ENCODE measurements around the gene TMC1. TPM values are rescaled to one million over a fixed set of nuclear protein-coding genes. Genes with fewer than 3 reads are reported as not detected.

Gene TMC1
- total RNA-seq, 1 donor, result 0.36 TPM

- DNase-seq (ENCODE audit: low read depth), result peak; percentile 21
- H3K4me3 ChIP-seq (ENCODE audit: low read depth, low read length), result no peak overlapping the region
- TF ChIP-seq, protein P1, sequence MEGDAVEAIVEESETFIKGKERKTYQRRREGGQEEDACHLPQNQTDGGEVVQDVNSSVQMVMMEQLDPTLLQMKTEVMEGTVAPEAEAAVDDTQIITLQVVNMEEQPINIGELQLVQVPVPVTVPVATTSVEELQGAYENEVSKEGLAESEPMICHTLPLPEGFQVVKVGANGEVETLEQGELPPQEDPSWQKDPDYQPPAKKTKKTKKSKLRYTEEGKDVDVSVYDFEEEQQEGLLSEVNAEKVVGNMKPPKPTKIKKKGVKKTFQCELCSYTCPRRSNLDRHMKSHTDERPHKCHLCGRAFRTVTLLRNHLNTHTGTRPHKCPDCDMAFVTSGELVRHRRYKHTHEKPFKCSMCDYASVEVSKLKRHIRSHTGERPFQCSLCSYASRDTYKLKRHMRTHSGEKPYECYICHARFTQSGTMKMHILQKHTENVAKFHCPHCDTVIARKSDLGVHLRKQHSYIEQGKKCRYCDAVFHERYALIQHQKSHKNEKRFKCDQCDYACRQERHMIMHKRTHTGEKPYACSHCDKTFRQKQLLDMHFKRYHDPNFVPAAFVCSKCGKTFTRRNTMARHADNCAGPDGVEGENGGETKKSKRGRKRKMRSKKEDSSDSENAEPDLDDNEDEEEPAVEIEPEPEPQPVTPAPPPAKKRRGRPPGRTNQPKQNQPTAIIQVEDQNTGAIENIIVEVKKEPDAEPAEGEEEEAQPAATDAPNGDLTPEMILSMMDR (IDR thresholded peaks at IDR 0.05; ENCODE audit: insufficient read depth, low read length), result no peak
Measured at GRCh38 chr9:72623156-72623555, 101.7 kb downstream of the TMC1 start.

- TF ChIP-seq, protein P1 (IDR thresholded peaks at IDR 0.05; ENCODE audit: insufficient read depth, low read length), result no peak
- no peak overlapping the region for H3K4me3 ChIP-seq (ENCODE audit: low read depth, low read length)
- no peak for DNase-seq (ENCODE audit: low read depth)
Measured at GRCh38 chr9:72627147-72627546, 105.7 kb downstream of the TMC1 start.

DNA sequence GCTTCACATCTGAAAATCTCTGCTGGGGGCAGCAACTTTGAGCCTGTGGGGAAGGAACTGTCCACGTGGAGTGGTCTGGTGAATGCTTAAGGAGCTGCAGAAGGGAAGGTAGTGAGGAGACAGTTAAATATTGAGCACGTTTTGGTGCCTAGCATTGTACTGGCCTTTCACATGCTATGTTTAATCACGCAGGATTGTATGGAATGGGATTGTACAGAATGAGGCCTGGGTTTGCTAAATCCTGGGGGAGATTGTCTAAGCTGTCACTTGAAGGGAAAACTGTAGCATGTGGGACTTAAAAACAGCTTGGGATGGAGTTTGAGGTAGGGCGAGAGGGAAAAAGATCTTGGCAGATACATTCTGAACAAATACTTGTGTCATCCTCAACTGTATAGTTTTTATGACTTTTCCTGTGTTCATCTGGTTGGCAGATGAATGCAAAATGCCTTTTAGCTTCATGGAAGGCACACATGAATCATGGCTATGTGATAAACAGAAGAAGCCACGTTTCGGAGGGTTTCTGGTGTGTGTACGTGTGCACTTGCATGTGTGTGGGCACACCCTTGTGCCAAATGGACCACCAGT lies 106.6 kb downstream of the TMC1 start:
- DNase-seq (ENCODE audit: low read depth), result no peak
- no peak overlapping the region for H3K4me3 ChIP-seq (ENCODE audit: low read depth, low read length)
- TF ChIP-seq, protein P1 (IDR thresholded peaks at IDR 0.05; ENCODE audit: insufficient read depth, low read length), result no peak

- TF ChIP-seq, protein P1 (IDR thresholded peaks at IDR 0.05; ENCODE audit: insufficient read depth, low read length), result no peak
- peak; percentile 73 for DNase-seq (ENCODE audit: low read depth)
- no peak overlapping the region for H3K4me3 ChIP-seq (ENCODE audit: low read depth, low read length)
Measured at GRCh38 chr9:72633966-72634365, 112.6 kb downstream of the TMC1 start.

DNA sequence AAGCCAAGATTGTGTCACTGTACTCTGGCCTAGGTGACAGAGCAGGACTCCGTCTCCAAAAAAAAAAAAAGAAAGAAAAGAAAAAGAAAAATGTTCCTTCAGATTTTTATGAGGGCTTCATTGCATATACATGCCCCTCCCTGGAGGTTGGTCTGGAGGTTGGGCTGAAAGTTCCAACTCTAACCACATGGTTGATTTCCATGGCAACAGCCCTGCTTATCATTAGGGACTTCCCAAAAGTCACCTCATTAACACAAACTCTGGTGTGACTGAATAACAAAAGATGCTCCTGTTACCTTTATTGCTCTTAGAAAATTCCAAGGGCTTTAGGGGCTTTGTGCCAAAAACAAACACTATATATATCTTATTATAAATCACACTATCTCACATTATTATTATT lies 113.8 kb downstream of the TMC1 start:
- DNase-seq (ENCODE audit: low read depth), result no peak
- TF ChIP-seq, protein P1 (IDR thresholded peaks at IDR 0.05; ENCODE audit: insufficient read depth, low read length), result no peak
- no peak overlapping the region for H3K4me3 ChIP-seq (ENCODE audit: low read depth, low read length)

DNA sequence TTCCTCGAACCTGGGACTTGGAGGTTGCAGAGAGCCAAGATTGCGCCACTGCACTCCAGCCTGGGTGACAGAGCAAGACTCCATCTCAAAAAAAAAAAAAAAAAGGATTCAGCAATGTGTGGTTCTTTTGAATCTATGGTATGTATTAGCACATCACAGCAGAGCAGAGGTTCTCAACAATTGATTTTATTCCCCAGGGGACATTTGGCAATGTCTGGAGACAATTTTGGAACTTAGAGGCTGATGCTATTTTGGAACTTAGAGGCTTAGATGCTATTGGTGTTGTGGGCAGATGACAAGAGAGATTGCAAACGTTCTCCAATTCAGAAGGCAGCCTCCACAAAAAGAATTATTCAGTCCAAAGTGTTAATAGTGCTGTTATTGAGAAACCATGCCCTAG lies 115.2 kb downstream of the TMC1 start:
- no peak overlapping the region for H3K4me3 ChIP-seq (ENCODE audit: low read depth, low read length)
- no peak for DNase-seq (ENCODE audit: low read depth)
- TF ChIP-seq, protein P1 (IDR thresholded peaks at IDR 0.05; ENCODE audit: insufficient read depth, low read length), result no peak

DNA sequence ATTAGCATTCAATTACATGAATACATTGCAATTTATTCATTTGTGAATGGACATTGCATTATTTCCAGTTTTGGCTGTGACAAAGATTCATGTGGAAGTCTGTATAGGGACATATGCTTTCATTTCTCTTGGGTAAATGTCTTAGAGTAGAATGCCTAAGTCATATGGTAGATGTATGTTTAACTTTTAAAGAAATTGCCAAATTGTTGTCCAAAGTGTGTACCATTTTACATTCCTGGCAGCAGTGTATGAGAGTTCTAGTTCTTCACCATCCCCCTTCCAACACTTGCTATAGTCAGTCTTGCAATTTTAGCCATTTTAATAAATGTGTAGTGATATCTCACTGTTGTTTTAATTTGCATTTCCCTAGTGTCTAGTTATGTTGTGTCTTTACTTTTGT lies 122.2 kb downstream of the TMC1 start:
- TF ChIP-seq, protein P1 (IDR thresholded peaks at IDR 0.05; ENCODE audit: insufficient read depth, low read length), result no peak
- DNase-seq (ENCODE audit: low read depth), result no peak
- H3K4me3 ChIP-seq (ENCODE audit: low read depth, low read length), result no peak overlapping the region

All from fibroblast of the aortic adventitia (primary cell).